Brain microvascular endothelial cell (primary cell): ENCODE results near the gene MRPS16.
"Not testable (repeated sequence)": the region's sequence is repeated elsewhere in the genome, so short reads cannot be mapped to it uniquely, and the experiment has no call there.

Experiments used
- DNase-seq: peaks from one replicate; pipeline ENCODE4 v3.0.0-alpha.2; 2020
- H3K27ac ChIP-seq: fragments of 250-450 bp; sonication (Bioruptor Pico); 2 replicates; pipeline ENCODE4 v1.5.1; 2020; ENCODE audit warnings: mild to moderate bottlenecking, moderate library complexity
- H3K27me3 ChIP-seq: fragments of 250-450 bp; sonication (Bioruptor Pico); replicated peaks from 2 replicates; pipeline ENCODE4 v1.5.1; 2020; ENCODE audit warnings: mild to moderate bottlenecking
- H3K36me3 ChIP-seq: fragments of 250-450 bp; sonication (Bioruptor Pico); replicated peaks from 2 replicates; pipeline ENCODE4 v1.5.1; 2020; ENCODE audit warnings: mild to moderate bottlenecking
- H3K4me3 ChIP-seq: 2 replicates; pipeline ENCODE4 v1.5.1; 2011; ENCODE audit warnings: low read depth, mild to moderate bottlenecking, control low read depth, low read length, moderate library complexity
- in situ Hi-C: cut with HindIII; loops from 2 replicates; pipeline ENCODE4 v1.10.0; 2017; ENCODE audit warnings: low sequenced_read_pairs, low pct_ligation_motif_present
- TF ChIP-seq, protein P1 (sequence below): IDR thresholded peaks from 2 replicates; pipeline ENCODE4 v1.5.1; 2011; ENCODE audit warnings: low read depth, mild to moderate bottlenecking, moderate library complexity, low read length, control low read depth, inconsistent platforms; ENCODE audit errors: missing control alignments

Gene MRPS16

GRCh38 chr10:73264423-73264822 lies 12.0 kb upstream of the MRPS16 start:
- Histone ChIP-seq H3K27ac (no peak overlapping the region), H3K27me3 (no peaks in the 10 kb centered on the region), H3K36me3 (no peaks in the 10 kb centered on the region), H3K4me3 (no peak overlapping the region)
- TF ChIP-seq, protein P1, sequence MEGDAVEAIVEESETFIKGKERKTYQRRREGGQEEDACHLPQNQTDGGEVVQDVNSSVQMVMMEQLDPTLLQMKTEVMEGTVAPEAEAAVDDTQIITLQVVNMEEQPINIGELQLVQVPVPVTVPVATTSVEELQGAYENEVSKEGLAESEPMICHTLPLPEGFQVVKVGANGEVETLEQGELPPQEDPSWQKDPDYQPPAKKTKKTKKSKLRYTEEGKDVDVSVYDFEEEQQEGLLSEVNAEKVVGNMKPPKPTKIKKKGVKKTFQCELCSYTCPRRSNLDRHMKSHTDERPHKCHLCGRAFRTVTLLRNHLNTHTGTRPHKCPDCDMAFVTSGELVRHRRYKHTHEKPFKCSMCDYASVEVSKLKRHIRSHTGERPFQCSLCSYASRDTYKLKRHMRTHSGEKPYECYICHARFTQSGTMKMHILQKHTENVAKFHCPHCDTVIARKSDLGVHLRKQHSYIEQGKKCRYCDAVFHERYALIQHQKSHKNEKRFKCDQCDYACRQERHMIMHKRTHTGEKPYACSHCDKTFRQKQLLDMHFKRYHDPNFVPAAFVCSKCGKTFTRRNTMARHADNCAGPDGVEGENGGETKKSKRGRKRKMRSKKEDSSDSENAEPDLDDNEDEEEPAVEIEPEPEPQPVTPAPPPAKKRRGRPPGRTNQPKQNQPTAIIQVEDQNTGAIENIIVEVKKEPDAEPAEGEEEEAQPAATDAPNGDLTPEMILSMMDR, result no peak
- no peak for DNase-seq
- in situ Hi-C loops, result no loop called here

- TF ChIP-seq, protein P1, result peak; percentile 39
- Histone ChIP-seq H3K27ac (no peak overlapping the region), H3K27me3 (no peaks in the 10 kb centered on the region), H3K36me3 (no peaks in the 10 kb centered on the region), H3K4me3 (no peak overlapping the region)
- DNase-seq, result peak; percentile 11
- in situ Hi-C loops, result no loop called here
Observed at GRCh38 chr10:73263693-73264347, 11.4 kb upstream of the MRPS16 start.

DNA sequence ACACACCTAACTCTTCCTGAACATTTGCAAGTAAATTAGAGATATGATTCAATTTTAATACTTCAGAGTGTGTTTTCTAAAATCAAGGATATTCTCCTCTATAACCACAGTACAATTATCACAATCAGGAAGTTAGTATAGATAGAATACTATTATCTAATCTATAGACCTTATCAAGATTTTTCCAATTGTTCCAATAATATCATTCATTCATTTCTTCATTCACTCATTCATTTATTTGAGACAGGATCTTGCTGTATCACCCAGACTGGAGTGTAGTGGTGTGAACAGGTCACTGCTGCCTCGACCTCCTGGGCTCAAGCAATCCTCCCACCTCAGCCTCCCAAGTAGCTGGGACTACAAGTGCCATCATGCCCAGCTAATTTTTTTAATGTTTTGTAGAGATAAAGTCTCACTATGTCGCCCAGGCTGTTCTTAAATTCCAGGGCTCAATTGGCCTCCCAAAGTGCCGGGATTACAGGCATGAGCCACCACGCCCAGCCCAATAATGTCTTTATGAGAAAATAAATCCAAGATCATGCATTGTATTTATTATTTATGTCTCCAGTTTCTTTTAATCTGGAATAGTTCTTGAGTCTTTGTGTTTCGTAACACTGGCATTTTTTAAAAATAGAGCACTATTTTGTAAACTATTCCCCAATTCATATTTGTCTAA lies 10.6 kb upstream of the MRPS16 start:
- DNase-seq, result no peak
- Histone ChIP-seq H3K4me3 (no peak overlapping the region), H3K27ac (no peak overlapping the region), H3K36me3 (no peaks in the 10 kb centered on the region), H3K27me3 (no peaks in the 10 kb centered on the region)
- TF ChIP-seq, protein P1, result no peak
- in situ Hi-C loops, result no loop called here

DNA sequence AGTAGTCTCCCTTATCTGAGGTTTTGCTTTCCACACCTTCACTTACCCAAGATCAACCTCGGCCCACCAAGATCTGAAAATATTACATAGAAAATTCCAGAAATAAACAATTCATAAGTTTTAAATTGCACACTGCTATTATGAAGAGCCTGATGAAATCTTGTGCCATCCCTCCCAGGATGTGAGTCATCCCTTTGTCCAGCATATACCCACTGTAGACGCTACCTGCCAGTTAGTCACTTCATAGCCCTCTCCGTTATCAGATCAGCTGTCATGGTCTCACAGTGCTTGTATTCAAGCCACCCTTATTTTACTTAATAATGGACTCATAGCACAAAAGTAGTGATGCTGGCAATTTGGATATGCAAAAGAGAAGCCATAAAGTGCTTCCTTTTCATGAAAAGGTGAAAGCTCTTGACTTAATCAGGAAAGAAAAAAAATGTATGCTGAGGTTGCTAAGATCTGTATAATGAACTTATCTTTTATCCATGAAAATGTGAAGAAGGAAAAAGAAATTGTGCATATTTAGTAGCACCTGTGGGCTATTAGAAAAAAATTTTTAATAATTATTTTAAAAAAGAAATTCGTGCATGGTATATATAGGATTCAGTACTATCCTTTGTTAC lies 9.8 kb upstream of the MRPS16 start:
- peak; percentile 71 for DNase-seq
- in situ Hi-C loops, result no loop called here

DNA sequence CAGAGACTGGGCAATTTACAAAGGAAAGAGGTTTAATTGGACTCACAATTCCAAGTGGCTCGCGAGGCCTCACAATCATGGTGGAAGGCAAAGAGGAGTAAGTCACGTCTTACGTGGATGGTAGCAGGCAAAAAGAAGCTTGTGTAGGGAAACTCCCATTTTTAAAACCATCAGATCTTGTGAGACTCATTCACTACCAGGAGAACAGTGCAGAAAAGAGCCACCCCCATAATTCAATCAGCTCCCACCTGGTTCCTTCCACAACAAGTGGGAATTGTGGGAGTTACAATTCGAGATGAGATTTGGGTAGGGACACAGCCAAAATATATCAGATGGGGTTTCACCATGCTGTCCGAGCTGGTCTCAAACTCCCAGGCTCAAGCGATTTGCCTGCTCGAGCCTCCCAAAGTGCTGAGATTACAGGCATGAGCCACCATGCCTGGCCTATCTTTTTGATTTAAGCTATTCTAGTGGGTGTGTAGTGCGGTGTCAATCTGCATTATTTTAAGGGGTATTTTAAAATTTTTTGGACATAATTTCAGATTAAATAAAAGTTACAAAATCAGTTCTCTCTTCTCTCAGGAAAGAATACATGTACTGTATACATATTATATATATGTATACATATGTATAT lies 9.0 kb upstream of the MRPS16 start:
- no peak overlapping the region for H3K27ac ChIP-seq
- no peak overlapping the region for H3K4me3 ChIP-seq
- TF ChIP-seq, protein P1, result no peak
- no peaks in the 10 kb centered on the region for H3K27me3 ChIP-seq
- no peaks in the 10 kb centered on the region for H3K36me3 ChIP-seq
- no peak for DNase-seq
- in situ Hi-C loops, result no loop called here

More for the DNA sequence above, 9.8 kb upstream of the MRPS16 start:
- no peaks in the 10 kb centered on the region for H3K36me3 ChIP-seq
- H3K4me3 ChIP-seq, result no peak overlapping the region
- H3K27ac ChIP-seq, result no peak overlapping the region
- H3K27me3 ChIP-seq, result no peaks in the 10 kb centered on the region
- TF ChIP-seq, protein P1, result no peak

GRCh38 chr10:73258612-73259011 lies 6.2 kb upstream of the MRPS16 start:
- H3K27ac ChIP-seq, H3K36me3 ChIP-seq, DNase-seq, H3K27me3 ChIP-seq, in situ Hi-C loops, H3K4me3 ChIP-seq: not testable (repeated sequence)
